Right lobe of liver (tissue), 6 donors: ENCODE results near the gene NOL4L. TPM values are rescaled to one million over a fixed set of nuclear protein-coding genes. Genes with fewer than 3 reads are reported as not detected.

Experiments used
- ATAC-seq, 4 donors: fragments of 200-7000 bp; cut with Tn5 transposase; one replicate each; pipeline ENCODE4 v1.9.1; 2020; ENCODE audit warnings: mild to moderate bottlenecking in 4 of 4, moderate library complexity in 4 of 4
- DNase-seq, 3 donors: peaks; one replicate each; pipeline ENCODE4 v3.0.0-alpha.2; 2020
- H3K27ac ChIP-seq, 3 donors: fragments of 200-600 bp; one replicate each; pipeline ENCODE4 v1.8.0; 2022
- H3K27me3 ChIP-seq, 2 donors: fragments of 200-600 bp; one replicate each; pipeline ENCODE4 v1.8.0; 2022
- H3K36me3 ChIP-seq, 4 donors: fragments of 200-600 bp; sonication (generic) in 1 of 4; one replicate each; pipeline versions ENCODE4 v1.5.1 to v1.8.0; 2017 to 2022; ENCODE audit warnings: control low read depth in 1 of 4
- H3K4me1 ChIP-seq, 4 donors: fragments of 200-600 bp; sonication (generic) in 1 of 4; one replicate each; pipeline versions ENCODE4 v1.5.1 to v1.8.0; 2017 to 2022; ENCODE audit warnings: control low read depth in 1 of 4
- H3K4me3 ChIP-seq, 3 donors: fragments of 200-600 bp; one replicate each; pipeline ENCODE4 v1.8.0; 2022
- H3K9me3 ChIP-seq, 4 donors: fragments of 200-600 bp; sonication (generic) in 1 of 4; one replicate each; pipeline versions ENCODE4 v1.5.1 to v1.8.0; 2017 to 2022; ENCODE audit warnings: control low read depth in 1 of 4
- CTCF ChIP-seq, 4 donors: fragments of 200-600 bp in 3 of 4; fragments of 450-650 bp in 1 of 4; IDR thresholded peaks; one replicate each; pipeline versions ENCODE4 v1.5.1 to v1.8.0; 2016 to 2022; ENCODE audit warnings: antibody characterized with exemption in 4 of 4, mild to moderate bottlenecking in 2 of 4
- POLR2A ChIP-seq: fragments of 450-650 bp; IDR thresholded peaks from one replicate; pipeline ENCODE4 v1.6.1; 2017; ENCODE audit warnings: antibody characterized with exemption, mild to moderate bottlenecking
- WGBS: methylation state at CpG from one replicate; pipeline ENCODE4 v1.1.6; 2018; ENCODE audit warnings: low coverage, low lambda C conversion rate; ENCODE audit not compliant: insufficient coverage; ENCODE audit errors: missing lambda C conversion rate; 5-methylcytosine and 5-hydroxymethylcytosine counted together
- intact Hi-C, 2 donors: fragments of 100-400 bp; cut with DNase I; formaldehyde crosslinking; loops; one replicate each; pipeline versions ENCODE4 v1.11.2 to v1.14.1; 2022
- total RNA-seq, 6 experiments: library from RNA; depleted of rRNA in 2 of 6; stranded (reverse); fragments of >200 nt in 2 of 6; fragmentation: NEBNext Ultra II Directional in 3 of 6; extraction: Animal tissue kit (Norgen Biotek cat#: 25700) in 3 of 6; gene quantifications; one replicate each; pipeline versions ENCODE4 v1.1.0 to v1.2.4, GENCODE V29; 2016 to 2023
- donor health status: DM: no; HTN: yes; CAD: no.
- donor health status: DM: no; HTN: no; CAD: no.
- donor health status: DM: no; HTN: no; CAD: no.
- donor health status: DM: no; HTN: yes; CAD: no.
- donor health status: DM: no; HTN: yes; CAD: no.

Gene NOL4L
- total RNA-seq, 6 experiments from 2014 or later = 4.3 to 6.5 (median 5.7) TPM

- no peak overlapping the region for H3K4me3 ChIP-seq
- H3K36me3 ChIP-seq = peaks cover 0 to 14% (median 2%) of the 10 kb centered on the region in 4 donors
- ATAC-seq = no peak
- no peaks in the 10 kb centered on the region for H3K9me3 ChIP-seq
- no peaks in the 10 kb centered on the region for H3K27me3 ChIP-seq
- peaks cover 0 to under 1% (median 0%) of the 10 kb centered on the region in 4 donors for H3K4me1 ChIP-seq
- no peak overlapping the region for H3K27ac ChIP-seq
- intact Hi-C loops = loop anchor here (10.0 kb wide), 2 partner anchors 98 to 118 kb away; partner anchors contain the start of gene ASXL1 (in 1 of the 2)
- DNase-seq = peak in 1 of 3 donors; percentile 50
- 86% methylated on average over 7 of the region's 24 CpGs for WGBS
- TF ChIP-seq CTCF (IDR thresholded peaks at IDR 0.05) = no peak
These were observed 132.2 kb downstream of the NOL4L start for GRCh38 chr20:32452776-32453466.

GRCh38 chr20:32451682-32452461, 133.3 kb downstream of the NOL4L start:
- no peak overlapping the region for H3K27ac ChIP-seq
- no peaks in the 10 kb centered on the region for H3K27me3 ChIP-seq
- WGBS = 83% methylated on average over 17 of the region's 27 CpGs
- peaks cover 0 to 20% (median 2%) of the 10 kb centered on the region in 4 donors for H3K36me3 ChIP-seq
- intact Hi-C loops = loop anchor here (10.0 kb wide), 2 partner anchors 97 to 117 kb away; partner anchors contain the start of gene ASXL1 (in 1 of the 2)
- H3K4me1 ChIP-seq = peaks cover 0 to 11% (median 0%) of the 10 kb centered on the region in 4 donors
- TF ChIP-seq CTCF (IDR thresholded peaks at IDR 0.05) (peak in 1 of 4 donors; percentile 10), POLR2A (no peak)
- no peak overlapping the region for H3K4me3 ChIP-seq
- no peaks in the 10 kb centered on the region for H3K9me3 ChIP-seq
- peak in 1 of 3 donors; percentile 50 for DNase-seq
- peak in 2 of 4 donors; percentile 6 to 16 for ATAC-seq

- intact Hi-C loops = loop anchor here (10.0 kb wide), 2 partner anchors 97 to 117 kb away; partner anchors contain the start of gene ASXL1 (in 1 of the 2)
- TF ChIP-seq POLR2A (no peak), CTCF (IDR thresholded peaks at IDR 0.05) (no peak)
- Histone ChIP-seq H3K9me3 (no peaks in the 10 kb centered on the region), H3K4me3 (no peak overlapping the region), H3K4me1 (peaks cover 0 to 15% (median 0%) of the 10 kb centered on the region in 4 donors), H3K36me3 (peaks cover 0 to 24% (median 4%) of the 10 kb centered on the region in 4 donors), H3K27me3 (no peaks in the 10 kb centered on the region), H3K27ac (no peak overlapping the region)
- WGBS = 100% methylated on average over 2 of the region's 8 CpGs
- ATAC-seq (no peak), DNase-seq (no peak)
These were observed 133.8 kb downstream of the NOL4L start for GRCh38 chr20:32451340-32451681.

- TF ChIP-seq POLR2A (no peak), CTCF (IDR thresholded peaks at IDR 0.05) (no peak)
- H3K27ac ChIP-seq = no peak overlapping the region
- no peak for ATAC-seq
- 60% methylated on average over 1 of the region's 9 CpGs for WGBS
- H3K4me1 ChIP-seq = peaks cover 0 to 15% (median 0%) of the 10 kb centered on the region in 4 donors
- intact Hi-C loops = loop anchor here (10.0 kb wide), 2 partner anchors 96 to 116 kb away; partner anchors contain the start of gene ASXL1 (in 1 of the 2)
- no peaks in the 10 kb centered on the region for H3K9me3 ChIP-seq
- H3K27me3 ChIP-seq = no peaks in the 10 kb centered on the region
- no peak overlapping the region for H3K4me3 ChIP-seq
- DNase-seq = peak in 1 of 3 donors; percentile 45
- H3K36me3 ChIP-seq = peaks cover 0 to 25% (median 5%) of the 10 kb centered on the region in 4 donors
These were observed 134.6 kb downstream of the NOL4L start for GRCh38 chr20:32450484-32451061.
